ENCODE measurements around the gene AXIN1. TPM values are rescaled to one million over a fixed set of nuclear protein-coding genes. Genes with fewer than 3 reads are reported as not detected.

AXIN1 gene
- total and polyA plus RNA-seq, 2 donors (not counting 1 experiment from before 2014, with no cell fraction given) = 5.1 to 18.7 TPM

DNA sequence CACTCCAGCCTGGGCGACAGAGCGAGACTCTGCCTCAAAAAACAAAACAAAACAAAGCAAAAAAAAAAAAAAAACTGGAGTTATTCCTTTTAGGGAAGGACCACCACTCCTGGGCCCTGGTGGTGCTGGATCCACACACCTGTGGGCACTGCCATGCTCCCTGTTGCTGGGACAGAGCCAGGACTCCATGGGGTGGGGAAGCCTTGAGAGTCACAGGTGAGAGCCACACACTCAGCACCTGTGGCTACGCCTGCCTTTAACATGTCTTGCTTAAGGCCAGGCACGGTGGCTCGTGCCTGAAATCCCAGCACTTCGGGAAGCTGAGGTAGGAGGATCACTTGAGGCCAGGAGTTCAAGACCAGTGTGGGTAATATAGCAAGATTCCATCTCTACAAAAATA lies 51.3 kb downstream of the AXIN1 start:
- Histone ChIP-seq H3K9ac (ENCODE audit: insufficient read depth, low read length) (no peak overlapping the region), H3K9me3 (ENCODE audit: control insufficient read depth, insufficient read depth, low read depth, low read length) (no peaks in the 10 kb centered on the region), H3K27me3 (ENCODE audit: control insufficient read depth, insufficient read depth, low read length) (no peaks in the 10 kb centered on the region), H3K4me2 (ENCODE audit: extremely low read depth, insufficient read depth, low read length) (no peak overlapping the region), H2AFZ (ENCODE audit: low read length) (no peak overlapping the region), H4K20me1 (ENCODE audit: control insufficient read depth, extremely low read depth, insufficient read depth, low read length) (no peaks in the 10 kb centered on the region), H3K36me3 (ENCODE audit: control insufficient read depth, insufficient read depth, low read length) (peaks cover 13% of the 10 kb centered on the region), H3K27ac (ENCODE audit: insufficient read depth, low read length) (no peak overlapping the region), H3K4me3 (replicated peaks in 1 of 4; ENCODE audit: control extremely low read depth in 1 of 4, insufficient read depth in 1 of 4, low read depth in 3 of 4, low read length in 4 of 4) (no peak overlapping the region), H3K4me1 (ENCODE audit: control insufficient read depth, extremely low read depth, insufficient read depth, low read length) (no peaks in the 10 kb centered on the region), H3K79me2 (ENCODE audit: control insufficient read depth, insufficient read depth, low read length) (no peaks in the 10 kb centered on the region)
- TF ChIP-seq, protein P1, sequence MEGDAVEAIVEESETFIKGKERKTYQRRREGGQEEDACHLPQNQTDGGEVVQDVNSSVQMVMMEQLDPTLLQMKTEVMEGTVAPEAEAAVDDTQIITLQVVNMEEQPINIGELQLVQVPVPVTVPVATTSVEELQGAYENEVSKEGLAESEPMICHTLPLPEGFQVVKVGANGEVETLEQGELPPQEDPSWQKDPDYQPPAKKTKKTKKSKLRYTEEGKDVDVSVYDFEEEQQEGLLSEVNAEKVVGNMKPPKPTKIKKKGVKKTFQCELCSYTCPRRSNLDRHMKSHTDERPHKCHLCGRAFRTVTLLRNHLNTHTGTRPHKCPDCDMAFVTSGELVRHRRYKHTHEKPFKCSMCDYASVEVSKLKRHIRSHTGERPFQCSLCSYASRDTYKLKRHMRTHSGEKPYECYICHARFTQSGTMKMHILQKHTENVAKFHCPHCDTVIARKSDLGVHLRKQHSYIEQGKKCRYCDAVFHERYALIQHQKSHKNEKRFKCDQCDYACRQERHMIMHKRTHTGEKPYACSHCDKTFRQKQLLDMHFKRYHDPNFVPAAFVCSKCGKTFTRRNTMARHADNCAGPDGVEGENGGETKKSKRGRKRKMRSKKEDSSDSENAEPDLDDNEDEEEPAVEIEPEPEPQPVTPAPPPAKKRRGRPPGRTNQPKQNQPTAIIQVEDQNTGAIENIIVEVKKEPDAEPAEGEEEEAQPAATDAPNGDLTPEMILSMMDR (conservative IDR thresholded peaks at IDR 0.05 in 1 of 2, IDR thresholded peaks at IDR 0.05 in 1 of 2; ENCODE audit: low read depth in 1 of 2, low read length in 2 of 2) = no peak
- no peak for TF ChIP-seq EZH2 (IDR thresholded peaks at IDR 0.05; ENCODE audit: low read length, missing control alignments)
- no peak for DNase-seq (ENCODE audit: low read depth in 2 of 2)

- no peaks in the 10 kb centered on the region for H4K20me1 ChIP-seq (ENCODE audit: control insufficient read depth, extremely low read depth, insufficient read depth, low read length)
- no peaks in the 10 kb centered on the region for H3K4me1 ChIP-seq (ENCODE audit: control insufficient read depth, extremely low read depth, insufficient read depth, low read length)
- no peaks in the 10 kb centered on the region for H3K27me3 ChIP-seq (ENCODE audit: control insufficient read depth, insufficient read depth, low read length)
- no peak overlapping the region for H2AFZ ChIP-seq (ENCODE audit: low read length)
- H3K36me3 ChIP-seq (ENCODE audit: control insufficient read depth, insufficient read depth, low read length) = peaks cover 11% of the 10 kb centered on the region
- TF ChIP-seq, protein P1 (conservative IDR thresholded peaks at IDR 0.05 in 1 of 2, IDR thresholded peaks at IDR 0.05 in 1 of 2; ENCODE audit: low read depth in 1 of 2, low read length in 2 of 2) = no peak
- no peak for TF ChIP-seq EZH2 (IDR thresholded peaks at IDR 0.05; ENCODE audit: low read length, missing control alignments)
- H3K9ac ChIP-seq (ENCODE audit: insufficient read depth, low read length) = no peak overlapping the region
- no peak overlapping the region for H3K27ac ChIP-seq (ENCODE audit: insufficient read depth, low read length)
- no peak for DNase-seq (ENCODE audit: low read depth in 2 of 2)
- no peaks in the 10 kb centered on the region for H3K79me2 ChIP-seq (ENCODE audit: control insufficient read depth, insufficient read depth, low read length)
- no peaks in the 10 kb centered on the region for H3K9me3 ChIP-seq (ENCODE audit: control insufficient read depth, insufficient read depth, low read depth, low read length)
- H3K4me2 ChIP-seq (ENCODE audit: extremely low read depth, insufficient read depth, low read length) = no peak overlapping the region
- no peak overlapping the region for H3K4me3 ChIP-seq (replicated peaks in 1 of 4; ENCODE audit: control extremely low read depth in 1 of 4, insufficient read depth in 1 of 4, low read depth in 3 of 4, low read length in 4 of 4)
These were observed 54.7 kb downstream of the AXIN1 start for GRCh38 chr16:297832-298231.

GRCh38 chr16:296806-297510 lies 55.6 kb downstream of the AXIN1 start:
- Histone ChIP-seq H3K4me2 (ENCODE audit: extremely low read depth, insufficient read depth, low read length) (no peak overlapping the region), H3K9me3 (ENCODE audit: control insufficient read depth, insufficient read depth, low read depth, low read length) (no peaks in the 10 kb centered on the region), H3K9ac (ENCODE audit: insufficient read depth, low read length) (no peak overlapping the region), H3K36me3 (ENCODE audit: control insufficient read depth, insufficient read depth, low read length) (peaks cover 12% of the 10 kb centered on the region), H3K4me3 (replicated peaks in 1 of 4; ENCODE audit: control extremely low read depth in 1 of 4, insufficient read depth in 1 of 4, low read depth in 3 of 4, low read length in 4 of 4) (no peak overlapping the region), H2AFZ (ENCODE audit: low read length) (no peak overlapping the region), H3K27me3 (ENCODE audit: control insufficient read depth, insufficient read depth, low read length) (no peaks in the 10 kb centered on the region), H3K4me1 (ENCODE audit: control insufficient read depth, extremely low read depth, insufficient read depth, low read length) (no peaks in the 10 kb centered on the region), H3K79me2 (ENCODE audit: control insufficient read depth, insufficient read depth, low read length) (no peaks in the 10 kb centered on the region), H3K27ac (ENCODE audit: insufficient read depth, low read length) (no peak overlapping the region), H4K20me1 (ENCODE audit: control insufficient read depth, extremely low read depth, insufficient read depth, low read length) (no peaks in the 10 kb centered on the region)
- TF ChIP-seq, protein P1 (conservative IDR thresholded peaks at IDR 0.05 in 1 of 2, IDR thresholded peaks at IDR 0.05 in 1 of 2; ENCODE audit: low read depth in 1 of 2, low read length in 2 of 2) = no peak
- TF ChIP-seq EZH2 (IDR thresholded peaks at IDR 0.05; ENCODE audit: low read length, missing control alignments) = no peak
- no peak for DNase-seq (ENCODE audit: low read depth in 2 of 2)
